ENCODE measurements around the gene GMCL1. TPM values are rescaled to one million over a fixed set of nuclear protein-coding genes. Genes with fewer than 3 reads are reported as not detected.
A peak's percentile ranks its signal among the peaks of the same experiment; 100 is the strongest.

Gene GMCL1
- total and polyA plus RNA-seq, 2 of the 13 experiments (the other 11 are each of a cell fraction or from before 2014, with no cell fraction given): 18.7 to 24.0 TPM

GRCh38 chr2:69780921-69781320, 48.5 kb upstream of the GMCL1 start (continued):
- TF ChIP-seq ZNF646 (CRISPR knock-in tag; IDR thresholded peaks at IDR 0.05) (peak; percentile 52; the same call in 1 of the 2 replicates), MAFF (IDR thresholded peaks at IDR 0.05; ENCODE audit: low read depth, low read length) (no peak), ATF3 (CRISPR knock-in tag; IDR thresholded peaks at IDR 0.05) (0 out of 2 replicates have a peak, but pooled peaks have one; percentile 10), SRY (CRISPR knock-in tag; IDR thresholded peaks at IDR 0.05) (no peak), ZMYM2 (CRISPR knock-in tag; IDR thresholded peaks at IDR 0.05) (no peak)
